GM19240 (cell line): ENCODE results near the gene TMEM87B.

ENCODE experiments used
- DNase-seq: peaks from one replicate; pipeline ENCODE4 v3.0.0; 2011; ENCODE audit warnings: low spot score; ENCODE audit not compliant: insufficient read length

TMEM87B gene, protein sequence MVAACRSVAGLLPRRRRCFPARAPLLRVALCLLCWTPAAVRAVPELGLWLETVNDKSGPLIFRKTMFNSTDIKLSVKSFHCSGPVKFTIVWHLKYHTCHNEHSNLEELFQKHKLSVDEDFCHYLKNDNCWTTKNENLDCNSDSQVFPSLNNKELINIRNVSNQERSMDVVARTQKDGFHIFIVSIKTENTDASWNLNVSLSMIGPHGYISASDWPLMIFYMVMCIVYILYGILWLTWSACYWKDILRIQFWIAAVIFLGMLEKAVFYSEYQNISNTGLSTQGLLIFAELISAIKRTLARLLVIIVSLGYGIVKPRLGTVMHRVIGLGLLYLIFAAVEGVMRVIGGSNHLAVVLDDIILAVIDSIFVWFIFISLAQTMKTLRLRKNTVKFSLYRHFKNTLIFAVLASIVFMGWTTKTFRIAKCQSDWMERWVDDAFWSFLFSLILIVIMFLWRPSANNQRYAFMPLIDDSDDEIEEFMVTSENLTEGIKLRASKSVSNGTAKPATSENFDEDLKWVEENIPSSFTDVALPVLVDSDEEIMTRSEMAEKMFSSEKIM

DNA sequence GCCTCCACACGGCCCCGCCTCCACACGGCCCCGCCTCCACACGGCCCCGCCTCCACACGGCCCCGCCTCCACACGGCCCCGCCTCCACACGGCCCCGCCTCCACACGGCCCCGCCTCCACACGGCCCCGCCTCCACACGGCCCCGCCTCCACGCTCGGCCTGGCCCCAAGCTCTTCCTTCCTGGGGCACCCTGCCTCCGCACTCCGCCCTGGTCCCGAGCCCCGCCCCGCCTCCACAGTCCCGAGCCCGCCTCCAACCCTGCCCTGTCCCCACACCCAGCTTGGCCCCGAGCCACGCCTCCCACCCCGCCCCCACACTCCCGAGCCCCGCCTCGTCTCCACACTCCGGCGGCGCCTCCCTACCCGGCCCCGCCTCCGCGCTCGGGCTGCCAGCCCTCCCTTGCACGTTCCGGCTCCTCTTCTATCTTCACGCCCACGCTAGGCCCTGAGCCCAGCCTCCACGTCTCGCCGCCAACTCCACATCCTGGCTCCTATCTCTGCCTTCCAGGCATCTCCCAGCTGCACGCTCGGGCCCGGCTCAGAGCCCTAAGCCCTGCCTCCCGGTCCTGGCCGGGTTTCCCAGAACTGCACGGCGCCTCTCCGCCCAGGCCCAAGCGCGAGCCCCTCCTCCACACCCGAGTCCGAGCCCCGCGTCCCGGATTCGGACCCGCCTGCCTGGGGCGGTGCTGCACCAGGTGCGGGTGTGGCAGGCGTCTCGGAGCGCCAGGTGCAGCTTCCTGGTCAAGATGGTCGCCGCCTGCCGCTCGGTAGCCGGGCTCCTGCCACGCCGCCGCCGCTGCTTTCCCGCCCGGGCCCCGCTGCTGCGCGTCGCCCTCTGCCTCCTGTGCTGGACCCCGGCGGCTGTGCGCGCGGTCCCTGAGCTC lies at the start of gene TMEM87B:
TMEM87B (plus strand) TSS at position 423 of the 883 bp plus-strand sequence; CDS start at position 746, 323 bp downstream.
- peak; percentile 59 for DNase-seq

DNA sequence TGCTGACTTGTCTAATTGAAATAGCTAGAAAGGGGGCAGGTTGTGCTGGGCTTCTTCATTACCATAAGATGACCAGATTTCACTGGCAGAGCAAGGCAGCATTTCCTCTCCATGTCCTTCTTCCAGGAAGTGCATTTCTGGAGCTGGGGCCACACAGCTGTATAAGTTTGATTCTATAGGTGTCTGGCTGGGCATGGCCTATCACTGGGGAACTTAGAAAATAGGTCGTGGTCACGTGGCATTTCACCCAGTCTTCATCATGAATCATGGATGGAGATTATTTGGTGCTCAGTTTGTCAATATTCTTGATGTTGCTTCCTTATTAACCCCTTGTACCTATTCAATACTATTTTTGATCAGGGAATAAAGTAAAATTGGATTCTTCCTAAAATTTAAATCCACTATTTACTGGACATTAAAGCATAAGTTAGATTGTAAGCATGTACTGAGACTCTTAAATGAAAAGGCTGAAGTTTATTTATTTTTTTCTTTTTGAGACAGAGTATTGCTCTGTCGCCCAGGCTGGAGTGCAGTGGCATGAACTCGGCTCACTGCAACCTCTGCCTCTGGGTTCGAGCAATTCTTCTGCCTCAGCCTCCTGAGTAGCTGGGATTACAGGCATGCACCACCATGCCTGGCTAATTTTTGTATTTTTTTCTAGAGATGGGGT lies 49.5 kb upstream of the TMEM87B start:
- DNase-seq: no peak

DNA sequence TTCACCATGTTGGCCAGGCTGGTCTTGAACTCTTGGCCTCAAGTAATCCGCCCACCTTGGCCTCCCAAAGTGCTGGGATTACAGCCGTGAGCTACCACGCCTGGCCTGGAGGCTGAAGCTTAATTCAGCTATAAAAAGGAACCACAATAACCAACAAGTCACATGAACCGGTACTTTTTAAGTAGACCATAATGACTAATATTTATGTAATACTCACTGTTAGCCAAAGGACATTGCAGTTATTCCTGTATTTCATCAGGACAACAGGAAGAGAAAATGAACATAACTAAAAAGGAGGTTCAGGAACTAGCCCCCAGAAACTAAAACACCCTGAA lies 49.0 kb upstream of the TMEM87B start:
- DNase-seq: no peak

DNA sequence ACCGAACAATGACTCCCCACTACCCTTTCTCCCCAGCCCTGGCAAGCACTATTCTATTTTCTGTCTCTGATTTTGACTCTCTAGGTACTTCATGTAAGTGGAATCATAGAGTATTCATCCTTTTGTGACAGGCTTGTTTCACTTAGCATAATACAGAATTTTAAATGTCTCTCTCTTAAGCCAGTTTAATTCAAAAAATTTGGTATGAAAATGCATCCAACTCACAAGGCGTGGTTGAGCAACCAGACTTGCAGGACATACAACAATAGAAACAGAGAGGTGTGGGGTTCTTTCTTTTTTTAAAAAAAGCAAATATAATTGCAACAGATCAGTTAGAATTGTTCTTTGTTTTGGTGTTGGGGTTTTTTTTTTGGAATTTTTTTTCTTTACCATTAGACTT lies 47.6 kb upstream of the TMEM87B start:
- DNase-seq: no peak

DNA sequence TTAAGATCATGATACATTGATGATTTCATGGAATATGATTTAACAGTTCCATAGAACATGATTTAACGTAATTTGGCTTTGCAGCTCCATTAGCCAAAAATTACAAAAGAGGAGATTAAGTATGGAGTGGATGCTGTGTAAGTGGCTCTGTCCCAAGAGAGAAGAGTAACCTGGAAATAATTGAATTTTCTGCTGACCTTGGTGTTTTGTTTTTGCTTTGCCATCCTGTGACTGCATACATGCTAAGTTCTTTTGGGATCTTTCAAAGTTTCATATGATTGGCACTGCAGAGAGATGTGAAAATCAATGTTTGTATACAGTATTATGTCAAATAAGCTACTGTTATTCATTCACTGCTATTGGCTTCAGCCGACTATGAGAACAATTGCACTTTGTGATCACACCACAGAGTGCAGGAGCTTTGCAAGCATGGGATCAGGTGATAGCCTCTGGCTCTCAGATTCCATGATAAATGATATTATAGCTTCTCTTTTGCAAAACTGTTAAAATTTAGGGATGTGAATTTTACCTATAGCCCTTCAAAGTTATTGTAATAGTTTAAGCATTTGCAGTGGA lies 46.1 kb upstream of the TMEM87B start:
- no peak for DNase-seq

DNA sequence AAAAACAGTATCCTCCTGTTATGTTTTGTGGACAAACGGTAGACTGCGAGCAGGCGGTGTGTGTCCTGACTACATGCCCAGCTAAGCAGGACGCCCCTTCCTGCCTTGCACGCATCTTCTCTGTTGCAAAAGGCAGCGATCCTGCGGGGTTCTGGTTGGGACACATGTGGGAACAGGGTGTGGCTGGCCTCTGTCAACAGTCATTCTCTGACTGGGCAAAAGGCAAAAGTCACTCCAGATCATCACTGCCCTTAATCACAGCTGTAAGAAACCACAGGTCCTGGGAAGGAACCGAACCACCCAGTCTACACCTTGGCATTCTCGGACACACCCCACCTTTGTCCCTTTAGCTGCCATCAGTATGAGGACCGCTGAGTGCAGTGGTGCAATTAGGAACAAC lies 44.3 kb upstream of the TMEM87B start:
- DNase-seq: no peak

DNA sequence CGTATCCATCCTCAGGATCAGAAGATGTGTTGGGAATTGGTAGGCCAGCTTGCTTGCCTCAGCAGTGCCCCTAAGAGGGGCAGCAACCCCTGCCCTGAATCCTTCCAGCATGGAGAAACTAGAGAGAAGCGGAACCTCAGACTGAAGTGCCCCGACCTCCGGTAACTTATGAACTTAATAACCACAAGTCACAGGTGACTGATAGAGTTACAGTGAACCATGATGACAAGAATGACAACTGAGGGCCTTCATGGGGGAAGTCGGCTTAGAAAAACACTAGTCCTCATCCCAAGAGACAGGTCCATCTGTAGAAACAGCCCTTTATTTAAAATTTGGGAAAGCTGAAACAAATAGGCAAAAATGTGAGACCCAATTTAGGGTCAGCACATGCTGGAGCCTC lies 42.5 kb upstream of the TMEM87B start:
- DNase-seq: no peak

DNA sequence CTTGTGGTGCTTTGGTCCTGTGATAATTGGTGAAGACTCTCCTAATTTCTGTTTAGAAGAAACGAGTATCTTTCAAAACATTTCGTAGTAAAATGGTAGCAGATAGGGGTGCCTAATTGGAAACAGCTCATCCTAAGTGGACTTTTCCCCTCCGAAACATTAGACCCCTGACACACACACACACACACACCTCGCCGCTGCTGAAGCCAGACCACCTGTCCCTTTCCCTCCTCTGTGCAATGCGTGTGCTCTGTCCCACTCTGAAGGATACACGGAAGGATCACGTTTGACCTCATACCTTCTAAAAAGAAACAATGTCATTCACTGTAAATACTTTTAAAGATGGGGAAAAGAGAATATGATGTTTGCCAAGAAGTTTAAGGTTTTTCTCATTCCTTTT lies 36.2 kb upstream of the TMEM87B start:
- DNase-seq: no peak

DNA sequence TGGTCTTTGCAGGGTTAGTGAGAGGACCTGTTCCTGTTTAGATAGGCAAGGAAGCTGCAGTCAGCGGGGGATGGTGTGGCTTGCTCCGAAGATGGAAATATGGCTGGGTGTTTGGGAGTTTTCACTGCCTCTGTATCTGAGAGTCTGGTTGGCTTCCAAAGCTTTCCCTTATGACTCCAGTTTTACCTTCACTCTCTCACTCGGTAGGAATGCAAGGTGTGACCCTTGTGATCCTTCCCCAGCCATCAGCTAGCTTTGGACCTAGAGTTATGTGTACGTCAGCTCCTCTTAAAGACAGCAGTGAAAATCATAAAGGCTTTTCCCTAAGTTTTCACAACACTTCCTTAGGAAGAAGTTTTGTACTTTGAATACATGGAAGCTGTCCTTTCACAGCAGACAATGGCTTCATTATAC lies 35.5 kb upstream of the TMEM87B start:
- no peak for DNase-seq

DNA sequence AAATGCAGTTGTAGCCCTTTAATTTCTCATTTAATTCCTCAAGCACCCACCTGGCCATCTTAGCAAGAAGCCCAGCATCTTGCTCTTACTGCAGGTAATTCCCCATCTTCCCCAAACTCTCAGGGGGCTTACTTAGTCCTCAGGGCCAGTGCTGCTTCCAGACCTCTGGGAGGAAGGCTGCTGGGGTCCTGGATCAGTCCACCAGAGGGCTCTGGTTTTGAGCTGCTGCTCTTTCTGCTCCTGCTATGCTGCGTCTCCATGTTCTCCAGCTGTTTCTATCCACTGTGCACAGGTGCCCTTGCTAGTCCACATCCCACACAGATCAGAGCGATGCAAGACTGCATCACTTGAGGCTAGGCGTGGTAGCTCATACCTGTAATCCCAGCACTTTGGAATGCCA lies 34.5 kb upstream of the TMEM87B start:
- DNase-seq: no peak

DNA sequence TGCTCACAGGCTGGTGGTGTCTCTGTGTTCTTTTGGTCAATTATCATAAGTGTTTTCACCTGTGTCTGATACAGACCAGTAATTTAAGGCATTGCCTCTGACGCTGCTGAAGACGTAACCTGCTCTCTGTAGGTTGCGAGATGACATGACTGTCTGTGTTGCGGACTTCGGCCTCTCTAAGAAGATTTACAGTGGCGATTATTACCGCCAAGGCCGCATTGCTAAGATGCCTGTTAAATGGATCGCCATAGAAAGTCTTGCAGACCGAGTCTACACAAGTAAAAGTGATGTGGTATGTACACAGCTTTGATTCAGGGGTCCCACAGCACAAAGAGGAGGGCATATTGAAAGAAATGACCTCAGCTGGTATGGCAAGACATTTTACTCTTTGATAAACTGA lies 33.8 kb upstream of the TMEM87B start:
- no peak for DNase-seq

DNA sequence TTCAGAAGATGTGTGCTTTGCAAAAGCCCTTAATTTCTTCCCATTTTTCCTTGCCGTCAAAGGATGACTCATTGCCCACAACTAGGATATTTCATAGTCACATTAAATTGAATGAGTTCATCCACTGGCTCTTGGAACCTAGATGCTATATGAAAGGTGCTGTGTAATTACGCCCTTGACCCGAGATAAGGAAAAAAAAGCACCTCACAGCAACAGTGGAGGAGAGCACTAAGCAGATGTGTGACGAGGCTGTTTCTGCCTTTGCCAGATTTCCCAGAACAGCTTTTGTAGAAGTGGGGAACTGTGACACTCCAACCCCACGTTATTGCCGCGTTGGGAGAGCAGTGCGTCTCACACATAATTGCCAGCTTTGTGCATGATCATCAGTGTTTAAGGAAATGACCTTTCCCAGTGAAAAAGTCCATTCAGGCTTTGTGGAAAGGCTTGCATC lies 33.3 kb upstream of the TMEM87B start:
- no peak for DNase-seq

DNA sequence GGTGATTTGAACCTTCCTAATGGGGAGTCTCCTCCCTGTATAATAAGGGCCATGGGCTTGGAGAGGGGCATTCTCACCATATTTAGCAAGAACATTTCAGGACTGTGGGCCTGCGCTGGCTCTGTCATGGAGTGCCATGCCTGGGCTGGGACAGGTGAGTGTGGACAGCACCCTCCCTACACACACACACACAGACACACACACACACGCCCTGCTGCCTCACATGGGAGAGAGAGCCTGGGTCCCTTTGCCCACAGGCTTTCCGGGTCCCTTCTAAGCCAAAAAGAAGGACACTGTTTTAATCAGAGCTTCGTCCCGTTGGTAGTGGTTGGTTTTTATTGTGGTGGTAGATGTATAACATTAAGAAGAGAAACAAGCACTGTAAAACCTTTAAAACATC lies 31.4 kb upstream of the TMEM87B start:
- DNase-seq: no peak

DNA sequence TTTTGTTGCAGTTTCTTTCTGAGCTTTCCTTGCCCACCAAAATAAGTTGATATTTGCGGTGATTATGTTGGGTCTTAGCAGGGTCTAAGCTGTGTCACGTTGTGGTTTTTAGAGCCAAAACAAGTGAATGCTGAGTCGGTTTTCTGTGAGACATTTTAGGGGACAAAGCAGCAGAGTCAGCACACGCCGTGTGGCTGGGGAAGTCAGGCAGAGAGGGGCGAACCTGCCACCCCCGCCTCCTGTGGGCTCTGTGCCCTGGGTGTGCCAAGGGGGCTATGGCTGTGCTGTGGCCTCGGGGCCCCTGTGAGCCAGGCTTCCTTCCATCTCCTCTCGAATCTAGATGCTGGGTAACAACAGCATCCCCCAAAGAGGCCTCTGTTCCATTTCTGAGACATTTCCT lies 30.8 kb upstream of the TMEM87B start:
- no peak for DNase-seq

DNA sequence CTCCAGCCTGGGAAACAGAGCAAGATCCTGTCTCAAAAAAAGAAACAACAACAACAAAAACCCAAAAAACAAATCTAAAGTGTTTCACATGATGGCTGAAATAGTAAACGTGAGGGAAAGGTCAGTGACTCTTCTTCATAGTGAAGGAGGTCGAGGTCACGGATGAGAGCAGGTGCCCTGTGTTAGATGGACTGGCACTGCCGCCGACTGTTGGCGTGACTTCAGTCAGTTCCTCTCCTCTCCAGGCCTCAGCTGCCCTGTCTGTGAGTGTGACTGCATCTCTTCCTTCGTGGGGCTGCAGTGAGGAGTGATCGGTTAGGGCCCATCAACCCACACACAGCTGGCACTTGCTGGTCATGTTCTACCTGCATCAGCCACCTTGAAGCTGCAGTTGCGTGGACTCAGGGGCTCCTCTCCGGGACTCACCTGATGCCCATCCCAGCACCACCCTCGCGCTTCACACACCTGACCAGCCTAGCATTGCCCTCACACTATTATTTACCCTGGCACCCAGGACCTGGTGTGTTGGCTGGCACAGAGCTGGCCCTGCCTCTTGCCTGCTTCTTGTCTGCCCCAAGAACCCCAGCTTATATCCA lies 30.1 kb upstream of the TMEM87B start:
- DNase-seq: no peak

DNA sequence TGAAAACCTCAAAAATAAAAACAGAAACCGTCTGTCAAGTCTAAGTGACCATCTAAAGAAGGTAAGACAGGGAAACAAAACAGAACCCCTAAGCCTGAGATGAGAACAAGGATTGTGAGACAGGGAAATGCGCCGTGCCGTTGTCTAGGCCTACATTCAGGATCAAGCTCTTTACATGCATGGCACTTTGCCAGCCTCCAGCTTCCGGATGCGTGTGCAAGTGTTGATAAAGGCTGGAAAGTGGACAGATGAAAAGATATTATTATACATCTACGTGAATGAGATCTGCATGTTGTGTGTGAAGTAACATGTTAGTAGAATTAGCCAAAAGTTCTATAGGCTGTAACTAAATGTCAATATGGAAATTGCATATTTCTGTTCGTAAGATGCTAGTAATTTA lies 28.6 kb upstream of the TMEM87B start:
- DNase-seq: no peak

DNA sequence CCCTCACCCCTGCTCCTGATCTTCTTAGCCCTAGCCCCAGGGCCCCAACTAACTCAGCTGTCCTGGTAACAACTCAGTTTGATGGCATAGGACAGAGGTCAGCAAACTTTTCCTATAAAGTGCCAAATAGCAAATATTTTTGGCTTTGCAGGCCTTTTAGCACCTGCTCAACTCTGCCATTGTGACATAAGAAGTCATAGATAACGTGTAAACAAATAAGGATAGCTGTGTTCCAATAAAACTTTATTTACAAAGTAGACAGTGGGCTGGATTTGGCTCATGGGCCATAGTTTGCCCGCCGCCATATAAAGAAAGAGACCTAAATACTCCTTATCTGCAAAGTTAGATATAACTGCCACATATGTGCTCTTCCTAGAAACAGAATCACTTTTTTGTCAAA lies 27.3 kb upstream of the TMEM87B start:
- no peak for DNase-seq

DNA sequence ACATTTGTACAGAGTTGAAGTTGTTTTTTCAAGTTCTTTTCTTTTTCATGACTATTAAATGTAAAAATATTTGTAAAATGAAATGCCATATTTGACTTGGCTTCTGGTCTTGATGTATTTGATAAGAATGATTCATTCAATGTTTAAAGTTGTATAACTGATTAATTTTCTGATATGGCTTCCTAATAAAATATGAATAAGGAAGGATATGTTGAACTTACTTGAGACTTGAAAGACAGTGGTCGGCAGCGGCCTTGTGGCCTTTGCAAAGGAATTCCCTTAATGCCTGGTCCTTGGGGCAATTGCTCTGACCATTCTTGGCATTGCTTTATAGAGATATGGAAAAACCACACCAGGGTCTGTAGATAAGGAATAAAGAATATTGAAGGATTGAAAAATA lies 25.9 kb upstream of the TMEM87B start:
- DNase-seq: no peak

DNA sequence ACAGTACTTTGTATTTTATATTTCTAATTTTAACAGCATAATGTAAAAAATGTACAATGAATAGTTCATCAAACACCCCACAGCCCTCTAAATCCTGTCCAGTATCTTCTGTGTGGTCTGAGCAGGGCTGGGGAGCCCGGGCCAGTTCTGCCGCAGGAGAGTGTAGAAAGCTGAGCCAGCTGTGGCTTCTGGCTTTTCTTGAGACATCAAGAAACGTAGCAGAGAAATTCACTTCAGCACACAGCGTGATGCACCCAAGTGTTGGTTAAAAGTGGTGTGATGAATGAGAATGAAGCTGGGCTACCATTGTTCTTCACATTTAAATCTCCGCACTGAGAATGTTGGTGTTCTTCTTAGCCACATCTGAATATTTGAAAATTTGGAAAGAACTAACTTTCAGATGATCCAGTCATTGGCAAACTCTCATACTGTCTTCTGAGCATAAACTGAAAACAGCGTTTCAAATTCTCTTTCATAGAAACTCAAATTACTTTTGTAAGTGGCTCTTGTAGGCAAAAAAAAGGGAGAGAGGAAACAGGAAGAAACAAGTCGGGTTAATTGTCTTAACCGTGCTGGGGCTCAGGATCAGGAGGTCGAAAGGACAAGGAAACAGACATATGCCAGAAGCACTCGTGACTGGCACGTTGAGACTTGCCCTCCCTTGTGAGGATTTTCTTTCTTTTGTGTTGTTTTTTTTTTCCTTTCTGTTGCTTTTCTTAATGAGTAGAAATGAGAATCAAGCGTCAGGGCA lies 23.4 kb upstream of the TMEM87B start:
- no peak for DNase-seq

DNA sequence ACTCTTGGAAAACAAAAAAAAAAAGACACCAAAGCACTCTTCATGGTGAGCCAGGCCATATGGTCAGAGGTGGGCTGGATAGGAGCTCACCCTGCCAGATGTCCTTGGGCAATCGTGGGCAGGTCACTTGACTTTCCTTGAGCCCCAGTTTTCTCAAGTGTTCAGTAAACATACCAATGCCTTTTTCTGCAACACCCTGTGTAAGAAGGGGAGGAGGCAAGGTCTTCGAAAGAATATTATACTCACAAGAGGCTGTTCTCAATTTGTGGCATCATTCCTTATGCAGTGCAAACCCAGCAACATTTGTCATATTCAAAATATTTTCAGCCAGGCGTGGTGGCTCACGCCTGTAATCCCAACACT lies 22.9 kb upstream of the TMEM87B start:
- no peak for DNase-seq
